ENCODE measurements around the gene TARBP1. TPM values are rescaled to one million over a fixed set of nuclear protein-coding genes. Genes with fewer than 3 reads are reported as not detected.

Gene TARBP1
- total RNA-seq, 1 experiment from 2014 or later = 43.9 TPM

DNA sequence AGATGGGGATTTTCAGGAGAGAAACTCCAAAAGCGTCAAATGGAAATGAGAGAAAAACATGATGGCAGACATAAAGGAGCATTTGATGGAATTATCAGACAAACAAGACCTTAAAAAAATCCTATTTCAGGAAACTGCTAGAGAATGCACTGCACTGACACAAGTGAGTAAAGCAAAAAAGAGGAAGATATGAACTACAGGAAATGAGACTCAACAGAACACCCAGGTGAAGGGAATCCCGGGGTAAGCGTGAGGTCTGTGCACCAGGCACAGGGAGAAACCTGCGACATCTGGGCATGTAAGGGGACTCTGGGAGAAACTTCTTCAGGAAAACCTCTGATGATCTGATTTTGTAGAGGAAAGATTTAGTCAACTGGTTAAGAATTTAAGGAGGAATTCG, 2.8 kb downstream of the TARBP1 start:
- Histone ChIP-seq H3K9me3 (no peaks in the 10 kb centered on the region), H3K36me3 (peaks cover 20% of the 10 kb centered on the region)

DNA sequence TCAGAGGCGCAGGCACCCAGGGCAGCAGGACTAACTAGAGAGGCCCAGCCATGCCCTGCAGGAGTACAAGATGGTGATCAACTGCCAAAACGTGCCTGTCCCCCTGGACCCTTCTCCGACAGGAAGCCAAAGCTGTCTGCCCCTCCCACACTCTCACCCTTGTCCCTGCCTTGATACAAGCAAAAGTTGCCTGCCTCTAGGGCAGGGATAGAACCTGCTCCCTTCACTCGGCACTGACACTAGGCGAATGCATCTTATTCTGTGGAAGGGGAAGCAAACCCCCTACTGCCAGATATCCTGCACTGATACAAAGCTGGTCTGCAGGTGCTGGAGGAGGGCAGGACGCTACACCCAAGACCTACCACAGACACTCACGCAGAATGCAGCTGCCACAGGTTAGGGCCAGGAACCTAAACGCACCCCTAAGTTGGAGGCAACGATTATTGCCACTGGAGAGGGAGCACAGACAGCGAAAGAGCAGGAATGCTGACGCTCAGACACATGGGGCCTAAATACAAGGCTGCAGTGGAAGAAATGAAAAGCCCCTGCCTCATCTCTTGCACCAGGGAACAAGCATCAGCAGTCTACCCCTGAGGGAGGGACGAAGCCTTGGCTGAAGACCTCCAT, 3.7 kb downstream of the TARBP1 start:
- H3K36me3 ChIP-seq = peaks cover 29% of the 10 kb centered on the region
- H3K27me3 ChIP-seq = no peaks in the 10 kb centered on the region
- DNase-seq = no peak
- H3K9me3 ChIP-seq = no peaks in the 10 kb centered on the region
- no peak overlapping the region for H3K4me3 ChIP-seq

More for the DNA sequence above, 2.8 kb downstream of the TARBP1 start:
- no peak overlapping the region for H3K4me3 ChIP-seq
- no peak for DNase-seq
- no peaks in the 10 kb centered on the region for H3K27me3 ChIP-seq

DNA sequence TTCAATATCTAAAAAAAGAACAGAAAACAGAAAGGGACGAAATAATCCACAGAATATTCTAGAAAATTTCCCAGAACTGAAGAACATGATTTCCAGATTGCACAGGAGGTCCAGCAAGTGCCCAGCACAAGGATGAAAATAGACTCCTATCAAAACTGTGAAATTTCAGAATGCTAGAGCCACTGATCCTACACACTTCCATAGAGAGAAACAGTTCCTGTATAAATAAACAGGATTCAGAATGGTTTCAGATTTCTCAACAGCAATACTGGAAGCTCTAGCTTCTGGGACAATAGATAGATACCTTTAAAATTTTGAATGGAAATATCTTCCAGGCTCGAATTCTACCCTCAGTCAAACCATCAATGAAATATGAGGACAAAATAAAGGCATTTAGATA, 4.6 kb downstream of the TARBP1 start:
- Histone ChIP-seq H3K9me3 (no peaks in the 10 kb centered on the region), H3K27me3 (no peaks in the 10 kb centered on the region), H3K4me3 (no peak overlapping the region), H3K36me3 (peaks cover 33% of the 10 kb centered on the region)
- DNase-seq = no peak

DNA sequence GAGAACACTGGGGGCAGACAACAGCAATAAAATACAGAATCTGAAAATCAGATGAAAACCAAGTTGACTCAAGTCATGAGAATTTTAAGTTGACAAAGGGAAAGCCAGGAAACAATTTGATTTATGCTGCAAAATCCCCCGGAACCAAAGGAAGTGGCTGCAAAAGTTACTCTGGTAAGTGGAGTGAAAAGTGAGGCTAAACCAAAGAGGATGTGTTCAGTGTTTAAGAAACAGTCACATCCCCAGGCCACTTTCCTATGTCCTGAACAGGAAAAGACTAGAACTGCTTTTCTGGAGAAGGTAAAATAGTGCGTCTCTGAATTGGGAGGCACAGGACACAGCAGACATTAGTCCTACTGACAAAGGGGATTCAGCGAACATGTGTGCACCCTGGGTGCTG, 5.9 kb downstream of the TARBP1 start:
- DNase-seq = no peak
- H3K36me3 ChIP-seq = peaks cover 40% of the 10 kb centered on the region
- no peaks in the 10 kb centered on the region for H3K27me3 ChIP-seq
- H3K9me3 ChIP-seq = no peaks in the 10 kb centered on the region
- H3K4me3 ChIP-seq = no peak overlapping the region

DNA sequence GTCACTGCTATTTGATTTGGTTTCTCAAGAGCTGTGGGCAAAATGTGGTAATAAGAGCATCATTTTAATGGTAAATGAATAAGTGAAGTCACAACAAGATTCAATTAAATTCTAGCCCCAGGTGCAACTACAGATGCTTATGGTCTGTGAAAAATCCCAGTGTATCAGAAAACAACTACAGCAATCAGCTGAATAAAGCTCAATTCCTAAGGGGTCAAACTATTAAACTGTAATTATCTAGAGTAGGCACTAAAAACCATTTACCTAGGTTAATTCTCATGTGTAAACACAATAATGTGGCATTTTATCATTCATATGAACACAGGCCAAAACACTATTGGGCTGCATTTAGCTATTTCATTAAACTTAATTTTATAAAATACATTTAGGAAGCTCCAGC, 9.6 kb downstream of the TARBP1 start:
- Histone ChIP-seq H3K9me3 (no peaks in the 10 kb centered on the region), H3K4me3 (no peak overlapping the region), H3K36me3 (peaks cover 63% of the 10 kb centered on the region), H3K27me3 (no peaks in the 10 kb centered on the region)
- no peak for DNase-seq

DNA sequence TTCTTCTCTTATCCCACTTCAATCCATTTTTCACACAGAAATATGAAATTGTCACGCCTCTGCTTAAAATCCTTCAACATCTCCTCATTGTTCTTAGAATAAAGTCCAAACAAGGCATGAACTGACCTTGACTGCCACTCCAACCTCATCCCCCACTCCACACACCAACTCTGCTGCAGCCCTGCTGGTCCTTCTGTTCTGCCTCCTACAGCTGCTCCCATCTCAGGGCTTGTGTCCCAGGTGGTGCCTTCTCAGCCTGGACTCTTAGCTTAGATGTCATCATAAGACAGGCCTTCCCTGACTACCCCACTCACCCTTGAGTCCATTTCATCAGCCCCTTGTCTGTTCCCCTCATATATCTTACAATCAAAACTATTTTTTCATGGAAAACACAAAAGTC, 10.4 kb downstream of the TARBP1 start:
- H3K36me3 ChIP-seq = peaks cover 68% of the 10 kb centered on the region
- no peak overlapping the region for H3K4me3 ChIP-seq
- no peaks in the 10 kb centered on the region for H3K9me3 ChIP-seq
- DNase-seq = no peak
- no peaks in the 10 kb centered on the region for H3K27me3 ChIP-seq

DNA sequence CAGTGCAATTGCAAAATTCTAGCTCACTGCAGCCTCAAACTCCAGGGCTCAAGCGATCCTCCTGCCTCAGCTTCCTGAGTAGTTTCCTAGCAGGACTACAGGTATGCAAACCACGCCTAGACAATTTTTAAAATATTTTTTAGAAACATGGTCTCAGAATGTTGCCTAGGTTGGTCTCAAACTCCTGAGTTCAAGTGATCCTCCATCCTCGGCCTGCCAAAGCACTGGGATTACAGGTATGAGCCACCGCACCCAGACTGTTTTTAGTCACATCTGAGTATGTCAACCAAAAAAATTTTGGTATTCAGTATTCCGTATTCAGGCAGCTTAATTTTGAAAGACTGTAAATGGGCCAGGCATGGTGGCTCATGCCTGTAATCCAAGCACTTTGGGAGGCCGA, 11.2 kb downstream of the TARBP1 start:
- no peak for DNase-seq
- Histone ChIP-seq H3K4me3 (no peak overlapping the region), H3K36me3 (peaks cover 72% of the 10 kb centered on the region)

DNA sequence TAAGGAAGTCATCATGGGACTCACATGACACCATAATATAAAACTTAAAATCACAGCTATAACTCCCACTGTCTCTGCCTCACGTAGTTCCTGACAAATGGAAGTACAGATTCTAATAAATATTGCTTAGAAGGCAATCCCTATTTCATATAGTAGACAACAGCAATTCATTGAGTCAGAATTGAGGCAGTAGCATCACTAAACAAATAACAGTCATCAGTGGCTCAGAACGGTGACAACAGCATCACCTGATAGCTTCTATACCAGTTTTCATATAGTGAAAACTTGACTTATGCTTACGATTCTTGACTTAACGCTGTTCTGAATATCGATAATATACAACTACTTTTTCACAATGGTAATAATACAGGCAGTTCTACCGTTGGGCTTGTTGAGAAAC, 12.0 kb downstream of the TARBP1 start:
- Histone ChIP-seq H3K27me3 (no peaks in the 10 kb centered on the region), H3K4me3 (no peak overlapping the region), H3K9me3 (no peaks in the 10 kb centered on the region), H3K36me3 (peaks cover 78% of the 10 kb centered on the region)
- DNase-seq = no peak

More for the DNA sequence above, 11.2 kb downstream of the TARBP1 start:
- H3K27me3 ChIP-seq = no peaks in the 10 kb centered on the region
- H3K9me3 ChIP-seq = no peaks in the 10 kb centered on the region

DNA sequence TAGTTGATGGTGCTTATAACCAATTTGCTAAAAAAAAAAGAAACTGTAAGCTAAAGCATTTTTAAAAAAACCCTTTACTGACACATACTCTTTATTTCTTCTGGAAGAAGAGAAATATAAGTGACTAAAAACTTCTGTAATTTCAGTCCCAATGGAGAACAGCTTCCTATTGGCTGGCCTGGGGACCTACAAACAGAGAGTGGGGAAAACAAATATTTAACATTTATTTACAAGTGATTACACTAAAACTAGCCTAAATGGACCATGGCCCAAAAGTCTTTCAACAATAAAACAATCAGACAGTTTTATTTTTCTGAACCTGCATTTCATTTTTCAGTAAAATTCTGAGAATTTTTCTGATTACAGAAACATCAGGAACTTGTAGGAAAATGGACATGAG, 15.2 kb downstream of the TARBP1 start:
- DNase-seq = no peak
- H3K4me3 ChIP-seq = no peak overlapping the region
- no peaks in the 10 kb centered on the region for H3K27me3 ChIP-seq
- H3K36me3 ChIP-seq = peaks cover 85% of the 10 kb centered on the region
- no peaks in the 10 kb centered on the region for H3K9me3 ChIP-seq

DNA sequence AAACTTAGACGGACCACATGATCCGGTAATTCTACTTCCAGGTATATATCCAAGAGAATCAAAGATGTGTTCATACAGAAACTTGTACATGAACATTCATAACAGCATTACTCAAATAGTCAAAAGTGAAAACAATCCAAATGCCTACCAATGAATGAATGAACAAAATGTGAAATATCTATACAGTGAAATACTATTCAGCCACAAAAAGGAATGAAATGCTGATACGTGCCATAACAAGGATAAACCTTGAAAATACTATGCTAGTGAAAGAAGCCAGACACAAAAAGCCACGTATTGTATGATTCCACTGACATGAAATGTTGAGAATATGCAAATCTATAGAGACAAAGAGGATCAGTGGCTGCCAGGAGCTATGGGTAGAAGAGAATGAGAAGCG, 18.3 kb downstream of the TARBP1 start:
- no peak for DNase-seq
- Histone ChIP-seq H3K9me3 (no peaks in the 10 kb centered on the region), H3K4me3 (no peak overlapping the region), H3K27me3 (no peaks in the 10 kb centered on the region), H3K36me3 (peaks cover 80% of the 10 kb centered on the region)

DNA sequence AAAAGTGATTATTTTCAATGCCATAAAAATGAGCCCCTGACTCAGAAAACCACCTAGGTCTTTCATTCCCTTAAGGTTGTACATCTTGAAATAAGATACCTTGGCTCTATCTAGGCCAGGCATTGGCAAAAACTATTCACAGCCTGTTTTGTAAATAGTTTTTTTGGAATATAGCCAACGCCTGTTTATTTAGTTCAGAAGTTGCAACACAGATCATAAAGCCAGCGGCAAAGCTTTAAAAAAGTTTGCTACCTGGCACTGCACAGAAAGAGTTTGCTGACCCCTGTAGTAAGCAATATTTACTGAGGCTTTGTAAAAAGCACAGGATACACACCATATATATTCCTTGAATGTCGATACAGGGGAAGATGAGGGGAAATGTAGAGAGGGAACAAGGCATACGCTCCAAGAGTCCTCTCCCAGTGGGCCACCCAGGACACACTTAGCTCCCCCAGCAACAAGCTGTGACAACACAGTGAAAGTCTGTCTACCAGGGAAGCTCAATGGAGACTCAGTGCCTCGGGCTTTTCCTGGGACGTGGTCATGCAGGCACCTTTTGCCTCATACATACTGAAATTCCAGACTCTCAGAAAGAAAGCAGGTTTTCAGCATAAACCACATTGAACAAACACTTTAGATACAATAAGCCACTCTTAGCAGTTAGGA, 20.5 kb downstream of the TARBP1 start:
- no peak for DNase-seq
- Histone ChIP-seq H3K36me3 (peaks cover 76% of the 10 kb centered on the region), H3K4me3 (no peak overlapping the region), H3K27me3 (no peaks in the 10 kb centered on the region), H3K9me3 (no peaks in the 10 kb centered on the region)

DNA sequence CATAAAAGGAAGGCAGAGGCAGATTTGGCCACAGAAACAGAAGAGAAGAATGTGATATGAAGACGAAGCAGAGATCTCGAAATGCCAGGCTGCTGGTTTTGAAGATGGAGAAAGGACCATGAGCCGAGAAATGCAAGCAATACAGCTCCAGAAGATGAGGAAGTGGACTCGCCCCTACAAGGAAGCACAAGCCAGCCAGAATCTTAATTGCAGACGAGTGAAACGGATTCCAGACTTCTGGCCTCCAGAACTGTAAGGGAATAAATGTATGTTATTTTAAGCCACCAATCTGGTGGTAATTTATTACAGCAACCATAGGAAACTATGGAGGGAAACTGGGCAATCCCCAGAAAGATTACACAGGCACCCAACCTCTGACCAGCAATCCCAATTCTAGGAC, 24.1 kb downstream of the TARBP1 start:
- peaks cover 45% of the 10 kb centered on the region for H3K36me3 ChIP-seq
- no peaks in the 10 kb centered on the region for H3K9me3 ChIP-seq
- no peak overlapping the region for H3K4me3 ChIP-seq
- DNase-seq = no peak
- no peaks in the 10 kb centered on the region for H3K27me3 ChIP-seq

DNA sequence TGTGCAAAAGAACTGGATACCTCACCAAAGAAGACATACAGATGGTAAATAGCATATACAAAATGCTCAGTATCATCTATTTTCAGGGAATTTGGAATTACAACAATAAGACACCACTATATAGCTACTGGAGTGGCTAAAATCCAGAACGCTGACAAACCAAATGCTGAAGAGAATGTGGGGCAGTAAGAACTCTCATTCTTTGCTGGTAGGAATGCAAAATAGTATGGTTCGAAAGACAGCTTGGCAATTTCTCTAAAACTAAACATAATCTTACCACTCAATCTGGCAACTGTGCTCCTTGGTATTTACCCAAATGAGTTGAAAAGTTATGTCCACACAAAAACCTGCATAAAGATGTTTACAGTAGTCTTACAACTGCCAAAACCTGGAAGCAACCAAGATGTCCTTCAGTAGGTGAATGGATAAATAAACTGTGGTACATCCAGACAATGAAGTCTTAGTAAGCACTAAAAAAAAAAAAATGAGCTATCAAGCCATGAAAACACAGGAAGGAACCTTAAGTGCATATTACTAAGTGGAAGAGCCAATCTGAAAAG, 26.5 kb downstream of the TARBP1 start:
- Histone ChIP-seq H3K4me3 (no peak overlapping the region), H3K36me3 (peaks cover 50% of the 10 kb centered on the region), H3K27me3 (no peaks in the 10 kb centered on the region), H3K9me3 (no peaks in the 10 kb centered on the region)
- no peak for DNase-seq

DNA sequence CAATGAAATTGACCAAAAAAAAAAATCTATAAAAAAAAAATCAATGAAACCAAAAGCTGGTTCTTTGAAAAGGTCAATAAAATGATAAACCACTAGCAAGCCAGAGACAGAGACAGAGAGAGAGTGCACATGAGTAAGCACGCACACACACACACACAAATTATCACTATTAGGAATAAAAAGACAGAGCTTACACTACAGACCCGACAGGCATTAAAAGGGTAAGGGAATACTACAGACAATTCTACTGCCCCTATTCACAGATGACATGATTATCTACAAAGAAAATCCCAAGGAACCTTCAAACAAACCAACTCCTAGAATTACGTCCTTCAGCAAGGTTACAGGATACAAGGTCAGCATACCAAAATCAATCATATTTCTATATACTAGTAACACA, 38.6 kb downstream of the TARBP1 start:
- peaks cover 20% of the 10 kb centered on the region for H3K9me3 ChIP-seq
- no peak overlapping the region for H3K4me3 ChIP-seq
- H3K36me3 ChIP-seq = peaks cover 90% of the 10 kb centered on the region
- no peak for DNase-seq
- no peaks in the 10 kb centered on the region for H3K27me3 ChIP-seq

DNA sequence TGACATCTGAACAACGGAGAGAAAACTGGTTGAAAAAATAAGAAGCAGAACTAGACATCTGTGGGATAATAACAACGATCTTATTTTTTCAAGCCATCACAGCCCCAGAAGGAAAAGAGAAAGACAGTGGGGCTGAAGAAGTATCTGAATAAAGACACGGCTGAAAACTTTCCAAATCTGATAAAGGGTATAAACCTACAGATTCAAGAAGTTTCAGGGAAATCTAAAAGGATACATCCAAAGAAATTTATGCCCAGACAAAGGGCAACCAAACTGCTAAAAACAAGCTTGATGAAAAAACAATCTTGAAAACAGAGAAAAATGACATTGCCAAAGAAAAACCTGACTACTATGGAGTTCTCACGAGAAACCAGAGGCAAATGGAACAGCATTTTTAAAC, 40.4 kb downstream of the TARBP1 start:
- DNase-seq = no peak
- no peaks in the 10 kb centered on the region for H3K27me3 ChIP-seq
- peaks cover 20% of the 10 kb centered on the region for H3K9me3 ChIP-seq
- peaks cover 90% of the 10 kb centered on the region for H3K36me3 ChIP-seq
- no peak overlapping the region for H3K4me3 ChIP-seq

DNA sequence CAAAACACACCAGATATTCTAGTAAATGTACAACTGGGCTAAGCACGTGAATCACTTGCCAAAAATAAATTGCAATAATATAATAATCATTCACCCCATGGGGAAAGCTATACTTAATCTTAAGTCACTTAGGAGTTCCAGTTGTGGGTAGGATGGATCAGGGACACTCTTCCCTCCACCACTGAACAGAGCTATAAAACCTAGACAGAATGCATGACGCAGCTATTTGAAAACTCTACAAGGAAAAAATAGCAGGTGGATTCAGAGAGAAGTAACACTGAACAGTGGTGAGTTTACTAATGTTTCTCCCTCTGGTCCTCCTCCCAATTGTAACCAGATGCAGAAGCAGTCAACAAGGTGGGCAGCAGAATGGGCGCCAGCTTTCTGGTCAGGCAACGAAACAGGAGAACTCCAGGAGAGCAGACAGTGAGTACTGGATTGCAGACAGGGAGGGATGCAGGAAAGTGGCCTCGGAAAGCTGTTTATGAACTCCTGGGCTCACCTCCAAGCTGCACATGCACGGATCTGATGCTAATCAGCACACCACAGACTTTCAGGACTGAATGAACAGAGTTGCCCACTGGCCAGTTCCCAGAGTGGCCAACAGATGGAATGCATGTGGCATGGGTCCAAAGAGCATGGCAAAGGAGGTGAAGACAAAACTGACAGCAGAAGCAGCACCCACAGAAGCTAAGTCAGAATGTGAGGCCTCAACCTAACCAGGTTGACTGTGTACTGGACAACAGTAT, 41.4 kb downstream of the TARBP1 start:
- DNase-seq = peak; percentile 33
- Histone ChIP-seq H3K9me3 (peaks cover 20% of the 10 kb centered on the region), H3K4me3 (no peak overlapping the region), H3K27me3 (no peaks in the 10 kb centered on the region), H3K36me3 (peaks cover 92% of the 10 kb centered on the region)

DNA sequence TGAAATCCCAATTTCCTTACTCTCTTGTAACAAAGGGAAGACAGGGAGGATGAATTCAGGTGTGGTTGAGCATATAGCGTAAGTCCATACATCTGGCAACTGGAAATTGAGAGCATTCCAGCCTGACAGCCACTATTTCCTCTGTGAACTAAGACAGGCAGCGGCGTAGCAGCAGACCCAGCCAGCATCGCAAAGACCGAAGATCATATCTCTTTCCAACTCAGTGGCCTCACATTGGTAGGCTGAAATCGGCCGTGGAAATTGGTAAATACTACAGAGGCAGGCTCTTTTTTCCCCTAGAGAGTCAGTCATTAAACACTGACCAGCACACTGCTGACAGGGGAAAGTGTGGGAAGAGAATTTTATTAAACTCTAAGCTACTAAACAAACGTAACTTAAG, 43.4 kb downstream of the TARBP1 start:
- H3K36me3 ChIP-seq = peaks cover 87% of the 10 kb centered on the region
- H3K4me3 ChIP-seq = no peak overlapping the region
- H3K9me3 ChIP-seq = peaks cover 18% of the 10 kb centered on the region
- no peak for DNase-seq
- no peaks in the 10 kb centered on the region for H3K27me3 ChIP-seq
